Middle frontal gyrus (tissue), 1 donor: ENCODE results near the gene RAB31.

Experiments
- DNase-seq: peaks from one replicate; pipeline ENCODE4 v3.0.0-alpha.2; 2015; ENCODE audit warnings: low spot score; ENCODE audit errors: extremely low spot score

The RAB31 gene

DNA sequence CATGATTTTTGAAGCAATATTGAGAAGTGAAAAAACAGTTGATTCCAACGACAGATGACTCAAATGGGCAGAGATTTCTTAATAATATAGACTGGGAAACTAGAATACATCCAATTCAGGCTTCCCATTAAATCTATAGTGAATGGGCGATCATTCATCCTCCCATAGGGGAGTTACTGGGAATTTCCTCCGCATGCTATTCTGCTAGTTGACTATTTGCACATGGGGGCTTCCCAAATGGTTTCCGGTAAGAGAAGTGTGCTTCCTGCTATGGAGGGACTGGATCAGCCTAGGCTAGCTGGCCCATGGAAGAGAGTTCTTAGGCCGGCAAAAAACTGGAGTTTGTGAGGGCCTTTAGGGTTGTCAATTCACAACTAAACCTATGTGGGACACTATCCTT is 203.1 kb downstream of the RAB31 start:
- no peak for DNase-seq
